GM10266 (cell line): ENCODE data around the gene TERB1.

Experiments used
- DNase-seq: peaks from one replicate; pipeline ENCODE4 v3.0.0; 2012; ENCODE audit errors: extremely low spot score
- TF ChIP-seq, protein P1 (sequence below): IDR thresholded peaks from 2 replicates; pipeline ENCODE4 v1.5.1; 2012; ENCODE audit warnings: mild to moderate bottlenecking, low read depth; ENCODE audit not compliant: control insufficient read depth, insufficient read depth; ENCODE audit errors: missing control alignments

Gene TERB1

DNA sequence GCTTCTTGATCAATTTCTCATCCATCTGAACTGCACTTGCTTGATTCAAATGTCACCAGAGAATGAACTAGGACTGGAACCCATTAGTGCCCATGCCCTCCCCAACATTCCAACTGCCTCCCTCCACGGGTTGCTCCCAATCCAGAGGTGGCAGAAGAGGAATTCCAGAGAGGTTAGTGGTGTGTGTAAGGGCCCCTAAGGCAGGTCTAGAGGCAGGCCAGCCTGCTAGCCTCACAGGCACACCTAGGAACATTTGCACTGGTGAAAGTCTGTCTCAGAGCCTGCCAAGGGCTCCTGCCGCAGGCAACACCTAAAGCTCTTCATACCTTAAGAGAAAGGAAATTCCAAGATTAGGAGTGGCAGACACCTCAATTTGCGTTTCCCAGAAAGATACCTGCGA, 83.6 kb downstream of the TERB1 start:
- no peak for DNase-seq
- TF ChIP-seq, protein P1, sequence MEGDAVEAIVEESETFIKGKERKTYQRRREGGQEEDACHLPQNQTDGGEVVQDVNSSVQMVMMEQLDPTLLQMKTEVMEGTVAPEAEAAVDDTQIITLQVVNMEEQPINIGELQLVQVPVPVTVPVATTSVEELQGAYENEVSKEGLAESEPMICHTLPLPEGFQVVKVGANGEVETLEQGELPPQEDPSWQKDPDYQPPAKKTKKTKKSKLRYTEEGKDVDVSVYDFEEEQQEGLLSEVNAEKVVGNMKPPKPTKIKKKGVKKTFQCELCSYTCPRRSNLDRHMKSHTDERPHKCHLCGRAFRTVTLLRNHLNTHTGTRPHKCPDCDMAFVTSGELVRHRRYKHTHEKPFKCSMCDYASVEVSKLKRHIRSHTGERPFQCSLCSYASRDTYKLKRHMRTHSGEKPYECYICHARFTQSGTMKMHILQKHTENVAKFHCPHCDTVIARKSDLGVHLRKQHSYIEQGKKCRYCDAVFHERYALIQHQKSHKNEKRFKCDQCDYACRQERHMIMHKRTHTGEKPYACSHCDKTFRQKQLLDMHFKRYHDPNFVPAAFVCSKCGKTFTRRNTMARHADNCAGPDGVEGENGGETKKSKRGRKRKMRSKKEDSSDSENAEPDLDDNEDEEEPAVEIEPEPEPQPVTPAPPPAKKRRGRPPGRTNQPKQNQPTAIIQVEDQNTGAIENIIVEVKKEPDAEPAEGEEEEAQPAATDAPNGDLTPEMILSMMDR, result no peak

DNA sequence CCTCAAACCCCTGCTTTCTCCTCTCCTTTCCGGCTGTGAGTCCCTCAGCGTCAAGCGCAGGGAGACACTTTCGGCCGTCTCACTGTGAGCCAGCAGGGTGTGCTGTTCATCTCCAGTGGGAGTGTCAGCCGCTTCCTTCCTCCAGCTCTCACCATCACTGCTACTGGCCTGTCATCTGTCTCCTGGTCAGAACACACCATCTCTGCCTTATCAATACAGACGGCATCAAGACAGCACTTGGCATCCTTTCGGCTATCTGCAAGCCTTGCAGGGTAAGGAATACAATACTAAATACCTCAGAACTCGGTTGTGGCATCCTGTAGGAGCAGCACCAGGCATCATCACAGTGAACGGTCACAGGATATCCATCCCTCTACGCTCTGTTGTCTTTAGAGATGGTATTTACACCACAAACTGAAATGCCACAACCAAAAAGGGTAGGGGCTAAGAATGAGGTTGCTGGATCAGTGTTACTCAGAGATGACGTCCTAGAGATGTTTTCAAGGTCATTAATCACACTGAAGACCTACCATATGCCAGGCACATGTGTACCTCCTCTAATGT, 84.2 kb downstream of the TERB1 start:
- TF ChIP-seq, protein P1, result peak; percentile 24

DNA sequence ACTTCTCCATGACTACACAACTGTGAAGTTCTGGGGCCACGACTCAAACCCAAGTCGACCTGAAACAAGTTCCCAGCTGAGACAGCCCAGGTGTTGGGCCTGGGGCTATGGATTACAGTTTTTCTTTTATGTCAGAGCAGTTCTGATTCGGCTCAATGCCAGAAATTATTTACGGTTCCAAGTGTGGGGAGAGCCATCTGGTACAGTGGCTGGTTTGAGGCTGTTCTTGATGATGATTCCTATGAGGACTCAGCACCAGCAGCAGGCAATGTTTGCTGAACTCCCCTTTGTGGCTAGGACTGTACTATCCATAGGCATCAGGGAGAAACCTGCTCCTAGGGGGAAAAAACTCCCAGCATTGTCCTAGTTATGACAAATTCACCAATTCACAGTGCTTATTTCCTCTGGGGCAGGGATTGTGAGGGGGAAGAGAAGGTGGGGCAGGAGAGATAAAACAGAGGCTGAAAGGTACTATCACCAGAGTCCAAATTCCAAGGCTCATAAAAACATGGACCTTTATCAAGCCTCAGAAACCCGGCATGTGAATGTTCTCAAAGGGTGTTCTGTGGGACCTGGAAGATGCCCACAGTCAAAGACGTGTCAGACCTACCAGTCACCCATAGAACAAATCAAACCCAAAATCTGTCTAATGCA, 86.6 kb downstream of the TERB1 start:
- TF ChIP-seq, protein P1, result no peak
- DNase-seq, result no peak

More for the DNA sequence above, 84.2 kb downstream of the TERB1 start:
- DNase-seq, result no peak

DNA sequence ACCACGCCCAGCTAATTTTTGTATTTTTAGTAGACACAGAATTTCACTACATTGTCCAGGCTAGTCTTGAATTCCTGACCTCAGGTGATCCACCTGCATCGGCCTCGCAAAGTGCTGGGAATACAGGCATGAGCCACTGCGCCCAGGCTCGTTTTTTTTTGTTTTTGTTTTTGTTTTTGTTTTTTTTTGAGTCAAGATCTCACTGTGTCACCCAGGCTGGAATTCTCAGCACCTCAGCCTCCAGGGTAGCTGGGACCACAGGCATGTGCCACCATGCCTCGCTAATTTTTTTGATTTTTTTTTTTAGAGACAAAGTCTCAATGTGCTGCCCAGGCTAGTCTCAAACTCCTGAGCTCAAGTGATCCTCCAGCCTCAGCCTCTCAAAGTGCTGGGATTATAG, 87.3 kb downstream of the TERB1 start:
- TF ChIP-seq, protein P1, result no peak
- no peak for DNase-seq

DNA sequence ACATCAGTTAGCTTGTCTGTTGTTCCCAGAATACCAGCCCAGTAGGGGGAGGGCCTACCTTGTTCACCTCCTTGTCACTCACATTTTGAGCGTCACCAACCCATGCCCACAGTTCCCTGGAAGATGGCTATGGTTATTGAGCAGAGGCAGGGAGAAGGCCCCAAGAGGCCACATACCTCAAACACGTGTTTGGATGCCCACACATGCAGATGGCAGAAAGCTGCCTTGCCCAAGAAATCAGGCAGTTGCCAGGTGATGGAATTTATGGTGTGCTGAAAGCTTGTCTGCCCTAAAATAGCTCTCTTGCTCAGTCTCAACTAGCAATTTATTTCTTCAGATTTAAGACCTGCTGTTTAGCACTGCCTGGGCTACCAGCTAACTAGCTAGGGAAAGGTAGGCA, 88.3 kb downstream of the TERB1 start:
- TF ChIP-seq, protein P1, result no peak

DNA sequence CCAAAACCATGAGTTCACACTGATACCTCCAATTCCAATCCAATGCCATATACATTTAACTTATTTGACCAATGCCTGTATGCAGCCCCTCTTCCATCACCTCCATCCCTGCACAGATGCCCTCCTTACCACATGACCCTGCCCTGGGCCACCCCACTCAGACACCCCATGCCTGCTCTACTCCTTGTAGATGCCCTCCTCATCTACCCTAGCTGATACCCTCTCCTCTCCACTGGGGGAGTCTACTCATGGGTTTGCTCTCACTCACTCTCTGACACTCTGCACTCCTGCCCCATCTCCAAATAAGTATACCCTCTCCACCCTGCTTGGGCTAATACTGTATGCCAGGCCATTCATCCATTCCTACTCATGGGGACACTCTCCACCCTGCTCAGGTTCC, 88.9 kb downstream of the TERB1 start:
- no peak for DNase-seq
- TF ChIP-seq, protein P1, result no peak

More for the DNA sequence above, 88.3 kb downstream of the TERB1 start:
- no peak for DNase-seq

DNA sequence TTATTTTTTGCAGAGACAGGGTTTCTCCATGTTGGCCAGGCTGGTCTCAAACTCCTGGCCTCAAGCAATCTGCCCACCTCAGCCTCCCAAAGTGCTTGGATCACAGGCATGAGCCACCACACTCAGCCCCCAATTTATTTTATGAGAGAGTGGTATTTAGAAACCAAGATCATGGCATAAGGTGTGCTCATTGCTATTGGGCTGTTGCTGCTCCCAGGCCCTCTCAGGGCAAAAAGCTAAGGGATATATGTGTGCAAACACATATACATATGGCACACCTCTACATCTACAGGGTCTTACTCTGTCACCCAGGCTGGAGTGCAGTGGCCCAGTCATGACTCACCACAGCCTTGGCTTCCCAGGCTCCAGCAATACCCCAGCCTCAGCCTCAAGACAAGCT, 89.8 kb downstream of the TERB1 start:
- TF ChIP-seq, protein P1, result no peak
- no peak for DNase-seq
